C4-2B (cell line): ENCODE measurements around the gene NKX1-1.

Experiments used
- CTCF ChIP-seq: fragments of 450-650 bp; conservative IDR thresholded peaks from 2 replicates; pipeline ENCODE4 v1.5.1; 2017; ENCODE audit warnings: mild to moderate bottlenecking
- ZFX ChIP-seq: fragments of 450-650 bp; IDR thresholded peaks from 2 replicates; pipeline ENCODE4 v1.6.1; 2017

DNA sequence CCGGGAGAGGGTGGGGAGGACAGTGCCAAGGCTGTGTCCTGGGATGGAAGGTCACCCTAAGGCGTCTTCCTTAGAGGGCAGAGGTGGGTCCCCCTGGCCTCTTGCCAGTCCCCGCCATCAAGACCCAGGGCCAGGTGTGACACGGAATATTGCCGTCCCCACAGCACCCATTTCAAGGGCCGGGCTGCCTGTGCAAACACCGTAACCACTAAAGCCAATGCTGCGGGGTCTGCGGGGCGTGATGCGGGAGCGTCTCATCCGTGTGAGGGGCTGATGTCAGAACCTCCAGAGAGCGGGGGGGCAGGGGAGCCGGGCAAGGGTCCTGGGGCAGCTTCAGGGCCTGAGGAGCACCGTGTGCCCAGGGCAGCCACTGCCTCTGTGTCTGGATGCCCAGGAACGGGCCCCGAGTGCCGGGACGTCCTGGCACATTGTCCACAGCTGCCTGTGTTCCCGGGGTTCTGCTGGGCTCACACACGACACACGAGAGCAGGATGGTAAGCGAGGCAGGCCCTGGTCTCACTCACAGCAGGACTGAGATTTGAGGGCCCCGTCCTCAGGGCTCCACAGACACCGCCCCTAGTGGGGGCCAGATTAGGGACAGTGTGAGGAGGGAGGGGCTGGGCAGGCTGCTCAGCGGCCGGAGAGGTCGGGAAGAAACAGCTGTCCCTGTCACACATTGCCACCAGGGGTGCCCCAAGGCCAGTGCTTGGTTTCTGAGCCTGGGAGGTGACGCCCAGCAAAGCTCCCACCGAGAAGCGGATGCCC, 29.2 kb downstream of the NKX1-1 start:
- TF ChIP-seq CTCF (no peak), ZFX (no peak)
